SIG-M5 treated with dmso at 0.1 percent for 504 hours (cell line): ENCODE measurements around the gene CNNM2.

Experiments
- DNase-seq: peaks from one replicate; lab custom pipeline; 2025; ENCODE audit not compliant: unreplicated experiment; lab: John Stamatoyannopoulos, UW

CNNM2 gene

GRCh38 chr10:103139803-103140202 lies 221.7 kb downstream of the CNNM2 start:
- DNase-seq: no peak
